Kidney glomerular epithelial cell (primary cell): ENCODE measurements around the gene KLHL40.
"Not testable (repeated sequence)": the region's sequence is repeated elsewhere in the genome, so short reads cannot be mapped to it uniquely, and the experiment has no call there.

Source experiments
- DNase-seq: peaks from one replicate; lab custom pipeline; 2025; lab: John Stamatoyannopoulos, UW

Gene KLHL40

DNA sequence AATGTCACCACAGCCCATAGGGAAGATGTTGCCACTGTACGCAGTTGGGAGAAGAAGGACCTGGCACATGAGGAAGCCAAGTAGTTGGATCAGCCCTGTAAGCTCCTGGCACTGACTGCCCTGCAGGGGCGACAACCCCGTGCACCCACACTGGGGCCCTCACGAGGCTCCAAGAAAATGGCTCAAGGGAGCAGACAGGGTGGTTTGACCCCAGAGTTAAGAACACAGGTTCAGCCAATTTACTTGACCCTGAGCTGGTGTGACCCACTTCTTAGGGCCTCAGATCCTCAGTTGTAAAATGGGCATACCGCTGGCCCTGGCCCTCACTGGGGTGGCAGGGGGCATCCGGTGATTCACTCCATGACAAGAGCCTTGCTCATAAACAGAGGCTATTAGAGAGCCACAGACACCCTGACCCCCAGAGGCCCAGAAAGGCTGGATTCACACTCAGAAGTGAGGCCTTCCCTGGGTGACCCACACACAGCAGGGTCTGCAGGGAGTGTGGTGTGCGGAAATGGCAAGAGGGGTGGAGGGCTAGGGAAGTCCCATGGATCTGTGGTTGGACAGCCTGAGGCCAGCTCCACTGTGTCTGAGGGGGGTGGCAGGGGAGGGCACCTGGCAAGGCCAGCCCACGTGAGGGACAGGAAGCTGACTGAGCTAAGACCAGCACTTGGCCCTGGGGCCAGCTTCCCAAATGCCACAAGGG lies 19.0 kb downstream of the KLHL40 start:
- DNase-seq: no peak

DNA sequence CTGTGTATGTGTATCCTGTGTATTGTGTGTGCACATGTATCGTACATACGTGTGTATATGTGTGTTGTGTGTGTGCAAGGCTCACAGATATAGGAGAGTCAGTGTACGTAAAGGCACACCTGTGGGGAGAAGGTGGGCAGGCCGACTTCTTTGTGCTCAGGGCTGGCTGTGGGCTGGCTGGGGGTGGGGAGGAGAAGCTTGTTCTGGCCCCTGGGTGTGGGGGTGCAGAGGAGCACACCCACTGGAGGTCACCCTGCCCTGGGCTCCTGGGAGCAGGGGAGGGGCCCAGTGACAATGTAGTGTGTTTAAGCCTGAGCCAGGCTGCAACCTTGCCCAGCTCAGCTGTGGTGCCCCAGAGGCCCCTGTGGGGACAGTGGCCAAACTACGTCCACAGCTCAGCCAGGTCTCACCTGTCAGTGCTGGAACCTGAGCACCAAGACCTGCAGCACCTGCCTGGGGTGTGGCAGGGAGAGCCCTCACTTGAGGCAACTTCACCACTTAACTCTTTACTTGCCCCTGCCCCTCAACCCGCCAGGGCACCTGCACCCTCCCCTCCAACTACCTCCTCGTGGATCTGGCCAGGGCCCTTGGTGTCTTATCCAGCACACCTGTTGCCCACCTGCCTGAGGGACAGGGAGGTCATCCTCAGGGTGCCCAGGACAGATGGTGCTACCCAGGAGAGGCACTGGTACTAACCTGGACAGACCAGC lies 19.9 kb downstream of the KLHL40 start:
- DNase-seq: no peak

DNA sequence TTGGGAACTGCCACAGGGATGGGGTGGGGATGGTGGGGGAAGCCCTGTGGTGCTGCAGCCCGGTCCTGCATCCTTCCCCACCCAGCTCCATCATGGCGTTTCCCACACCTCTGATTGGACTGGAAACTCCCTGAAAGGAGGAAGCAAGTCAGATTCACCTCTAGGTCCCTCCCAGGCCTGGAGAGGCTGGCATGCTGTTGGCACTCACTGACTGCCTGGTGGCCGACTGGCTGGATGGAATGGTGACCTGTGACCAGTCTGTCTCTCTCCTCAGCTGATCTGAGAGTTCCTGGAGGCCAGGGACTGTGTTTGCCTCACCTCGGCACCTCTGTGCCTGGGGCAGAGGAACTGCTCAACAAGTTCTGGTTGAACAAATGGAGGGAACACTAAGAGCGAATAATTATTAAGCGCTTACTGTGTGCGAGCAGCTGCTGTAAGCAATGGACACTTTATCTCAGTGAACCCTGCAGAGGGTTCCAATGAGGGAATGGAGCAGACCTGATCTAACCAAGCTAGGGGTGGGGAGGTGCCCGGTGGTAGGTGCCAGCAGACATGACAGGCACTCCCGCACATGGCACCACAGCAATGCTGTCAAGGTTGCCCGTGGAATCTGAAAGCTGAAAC lies 20.7 kb downstream of the KLHL40 start:
- DNase-seq: no peak

DNA sequence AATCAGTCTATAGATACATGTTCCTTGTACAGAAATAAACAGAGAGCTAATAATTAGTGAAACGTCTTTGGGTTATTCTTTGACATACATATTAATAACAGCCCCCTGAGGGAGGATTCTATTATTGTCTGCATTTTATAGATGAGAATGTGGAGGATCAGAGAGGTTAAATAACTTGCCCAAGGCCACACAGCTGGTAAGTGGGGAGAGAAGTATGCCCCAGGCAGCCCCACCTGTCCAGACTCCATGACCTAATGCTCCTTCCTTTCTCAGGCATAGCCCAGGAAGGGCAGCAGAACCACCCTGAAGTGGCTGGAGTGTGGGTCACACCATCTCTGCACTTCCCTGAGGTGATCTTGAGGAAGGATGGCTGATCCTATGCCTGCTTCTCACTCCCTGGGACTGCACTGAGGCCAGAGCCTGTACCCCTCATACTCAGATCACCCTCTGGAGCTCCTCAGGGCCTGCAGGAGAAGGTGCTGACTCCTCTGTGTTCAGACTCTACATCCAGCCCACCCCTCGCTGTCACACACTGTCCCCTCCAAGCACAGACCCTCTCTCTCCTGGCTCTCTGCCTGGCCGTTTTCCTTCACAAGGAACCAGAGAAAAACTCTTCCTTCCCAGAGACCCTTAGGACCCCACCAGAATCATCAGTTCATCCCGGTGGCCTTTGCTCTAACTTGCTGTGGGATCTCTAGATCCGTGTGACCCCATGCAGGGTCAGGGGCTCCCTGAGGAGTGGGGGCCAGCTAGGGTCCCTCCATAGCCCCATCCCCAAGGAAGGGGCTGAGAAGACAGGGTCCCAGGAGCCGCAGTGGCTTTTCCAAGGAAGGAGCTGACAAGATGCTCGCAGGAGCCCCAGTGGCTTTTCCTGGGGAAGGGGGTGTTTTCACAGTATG lies 21.6 kb downstream of the KLHL40 start:
- DNase-seq: no peak

DNA sequence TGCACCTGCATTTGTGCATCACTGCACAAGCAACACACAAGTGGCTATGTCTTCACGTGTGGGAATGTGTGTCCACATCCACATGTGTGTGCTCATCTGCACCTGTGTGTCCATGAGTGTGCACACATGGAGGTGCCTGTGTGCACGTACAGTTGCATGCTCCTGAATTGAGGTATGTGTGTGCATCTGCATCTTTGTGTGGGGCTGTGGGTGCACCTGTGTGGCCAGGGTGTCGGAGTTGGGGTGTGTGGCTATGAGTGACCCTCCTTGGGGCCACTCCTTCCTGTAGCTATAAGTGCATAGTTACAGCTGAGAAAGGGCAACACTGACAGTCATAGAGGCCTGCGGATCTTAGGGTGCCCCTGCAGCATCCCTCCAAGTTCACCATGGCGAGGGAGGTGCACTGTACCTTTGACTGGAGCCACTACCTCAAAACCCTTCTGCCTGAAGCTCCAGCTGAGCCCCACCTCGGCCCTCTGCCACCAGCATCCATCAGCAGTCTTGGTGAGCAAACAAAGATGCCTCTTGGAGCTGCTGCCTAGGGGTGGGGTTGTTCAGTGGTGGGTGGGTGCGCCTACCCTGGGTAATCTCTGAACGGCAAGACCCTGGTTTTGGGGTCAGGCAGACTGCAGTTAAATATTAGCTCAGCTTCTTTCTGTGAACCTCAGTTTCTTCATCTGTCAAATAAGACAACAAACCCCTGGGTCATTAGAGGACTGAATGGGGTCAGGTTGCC lies 22.5 kb downstream of the KLHL40 start:
- DNase-seq: no peak

DNA sequence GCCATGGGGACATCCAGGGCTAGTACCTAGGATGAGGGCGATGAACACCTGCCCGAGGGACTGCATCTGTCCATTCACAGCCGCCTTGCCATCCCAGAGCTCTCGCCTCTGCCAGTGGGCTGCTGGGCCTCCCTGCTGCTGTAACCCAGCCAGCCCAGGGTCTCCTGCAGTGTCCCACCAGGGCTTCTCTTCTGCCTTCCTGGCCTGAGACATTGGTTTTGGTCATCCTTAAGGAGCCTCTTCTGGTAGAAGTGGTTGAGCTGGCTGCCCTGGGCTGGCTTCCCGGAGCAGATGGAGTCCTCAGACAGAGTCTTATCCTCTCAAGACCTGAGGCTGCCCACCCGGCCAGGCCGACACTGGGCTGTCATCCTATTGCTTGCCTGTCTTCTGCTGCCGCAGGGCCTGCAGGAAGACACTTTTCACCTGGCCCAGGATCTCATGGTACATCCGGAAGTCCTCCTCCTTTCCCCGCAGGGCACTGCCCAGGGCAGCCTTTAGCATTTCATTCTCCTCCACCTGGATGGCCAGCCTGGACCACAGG lies 23.3 kb downstream of the KLHL40 start:
- DNase-seq: no peak

DNA sequence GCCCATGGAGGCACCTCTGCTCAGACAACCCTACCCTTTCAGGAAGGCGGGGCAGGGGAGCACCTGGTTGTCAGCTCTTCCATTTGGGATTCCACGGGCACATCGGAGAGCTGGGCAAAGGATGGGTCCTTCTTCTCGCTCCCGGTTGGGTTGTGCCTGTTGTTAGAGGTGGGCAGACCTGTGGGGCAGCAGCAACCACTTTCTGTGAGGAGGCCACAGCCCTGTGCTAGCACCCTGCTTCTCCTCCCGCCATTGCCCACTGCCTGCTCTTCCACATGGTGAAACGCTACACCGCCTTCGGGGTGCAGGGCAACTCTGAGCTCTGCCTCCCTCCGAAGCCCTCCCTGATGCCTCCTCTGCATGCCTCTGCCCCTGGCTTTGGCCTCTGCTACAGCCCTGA lies 24.3 kb downstream of the KLHL40 start:
- no peak for DNase-seq

DNA sequence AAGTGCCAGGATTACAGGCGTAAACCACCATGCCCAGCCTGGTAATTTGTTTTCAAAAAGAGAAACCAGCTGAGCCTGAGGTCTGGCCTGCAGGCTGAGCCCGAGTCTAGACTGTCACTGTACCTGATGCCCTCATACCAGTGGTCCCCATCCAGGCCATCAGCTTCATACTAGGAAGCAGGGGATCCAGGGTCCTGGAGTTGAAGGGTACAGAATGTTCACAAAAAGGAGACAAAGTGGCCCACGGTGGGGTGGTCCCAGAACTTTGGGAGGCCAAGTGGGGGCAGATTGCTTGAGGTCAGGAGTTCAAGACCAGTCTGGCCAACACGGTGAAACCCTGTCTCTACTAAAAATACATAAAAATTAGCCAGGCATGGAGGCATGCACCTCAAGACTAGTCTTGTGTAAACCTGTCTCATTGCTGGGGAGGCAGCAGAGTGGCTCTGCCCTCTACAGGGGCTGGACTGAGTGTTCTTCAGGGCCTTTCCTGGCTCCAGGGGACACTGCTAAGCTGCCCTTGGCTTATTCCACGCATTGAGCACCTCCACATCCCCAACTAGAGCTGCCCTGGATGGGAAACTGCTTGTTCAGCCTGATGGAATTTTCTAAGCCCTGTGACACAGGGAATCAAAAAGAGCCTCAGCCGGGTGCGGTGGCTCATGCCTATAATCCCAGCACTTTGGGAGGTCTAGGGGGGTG lies 25.1 kb downstream of the KLHL40 start:
- no peak for DNase-seq

DNA sequence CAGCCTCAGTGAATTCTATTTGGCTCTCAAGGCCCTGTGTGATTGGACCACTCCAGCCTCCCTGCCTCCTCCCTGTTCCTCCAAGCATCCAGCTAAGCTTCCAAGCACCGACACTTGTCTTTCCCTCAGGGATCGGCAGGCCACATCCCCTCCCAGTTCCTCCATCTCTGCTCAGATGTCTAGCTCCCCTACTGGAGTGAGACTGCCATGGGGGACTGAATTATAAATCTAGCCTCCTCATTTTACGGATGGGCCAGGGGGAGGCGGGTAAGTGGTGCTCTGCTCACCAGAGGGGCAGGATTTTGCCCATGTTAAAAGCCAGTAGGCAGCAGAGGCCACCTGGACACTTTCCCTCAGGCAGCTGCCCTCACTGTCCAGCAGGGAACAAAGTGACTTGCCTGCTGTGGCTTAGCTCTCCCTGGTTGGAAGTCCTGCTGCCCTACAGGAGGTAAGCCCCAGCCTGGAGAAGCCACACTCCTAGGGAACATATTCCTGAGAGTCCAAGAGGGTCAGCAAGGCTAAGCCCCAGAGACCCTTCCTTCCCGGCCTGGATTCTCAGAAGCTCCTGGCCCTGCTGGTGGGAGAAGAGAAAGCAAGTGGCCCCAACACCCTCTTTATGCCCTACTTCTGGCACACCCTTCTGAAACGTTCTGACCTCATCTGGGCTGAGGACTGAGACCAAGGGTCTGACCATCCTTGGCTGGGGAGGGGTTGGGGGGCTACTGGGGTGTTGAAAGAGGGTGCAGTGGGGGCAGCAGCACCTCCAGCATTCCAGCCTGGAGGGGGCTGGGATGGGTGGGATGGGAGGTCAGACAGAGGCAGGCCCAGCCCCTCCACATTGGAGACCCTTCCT lies 26.4 kb downstream of the KLHL40 start:
- DNase-seq: no peak

DNA sequence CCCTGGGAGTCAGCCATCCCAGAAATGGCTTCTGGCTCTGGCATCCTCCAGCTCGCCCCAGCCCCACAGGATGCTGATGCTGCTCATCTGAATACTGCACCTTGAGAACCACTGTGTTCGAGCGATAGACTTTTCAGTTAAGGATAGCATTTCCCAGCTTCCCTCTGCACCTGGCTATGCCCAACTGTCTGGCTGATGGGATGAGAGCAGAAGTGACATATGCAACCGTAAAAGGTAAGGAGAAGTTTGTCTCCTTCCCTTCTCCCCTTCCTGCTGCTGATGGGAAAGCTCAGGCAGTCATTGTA lies 27.0 kb downstream of the KLHL40 start:
- DNase-seq: no peak

DNA sequence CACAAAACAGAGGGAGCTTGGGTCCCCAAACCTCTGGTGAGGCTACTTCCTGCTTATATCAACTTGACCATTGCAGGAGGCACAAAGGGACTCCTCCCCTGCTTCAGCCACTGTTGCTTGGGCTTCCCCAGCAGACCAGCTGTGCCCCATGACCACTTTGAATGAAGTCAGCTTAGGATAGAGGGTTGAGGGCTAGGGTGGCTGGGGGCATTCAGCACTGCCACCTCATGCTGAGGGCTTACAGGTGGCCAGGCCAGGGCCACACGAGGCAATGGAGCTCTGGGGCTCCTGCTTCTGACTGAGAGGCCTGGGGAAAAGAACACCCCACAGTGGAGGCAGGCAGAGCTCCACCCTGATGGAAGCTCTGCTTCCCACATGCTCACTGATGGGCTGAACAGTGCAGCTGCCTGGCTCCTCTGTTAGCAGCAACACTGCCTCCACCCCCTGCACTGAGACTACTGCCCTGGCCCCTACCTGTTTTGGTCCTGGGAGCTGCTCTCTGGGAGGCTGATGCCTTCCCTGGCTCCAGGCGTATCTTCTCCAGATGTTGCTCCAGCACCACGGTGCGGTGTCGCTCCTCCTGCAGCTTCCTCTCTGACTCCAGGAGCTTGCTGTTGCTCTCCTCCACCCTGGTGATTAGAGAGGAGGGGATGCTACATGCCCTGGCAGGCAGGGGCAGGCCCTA lies 27.5 kb downstream of the KLHL40 start:
- DNase-seq: no peak

DNA sequence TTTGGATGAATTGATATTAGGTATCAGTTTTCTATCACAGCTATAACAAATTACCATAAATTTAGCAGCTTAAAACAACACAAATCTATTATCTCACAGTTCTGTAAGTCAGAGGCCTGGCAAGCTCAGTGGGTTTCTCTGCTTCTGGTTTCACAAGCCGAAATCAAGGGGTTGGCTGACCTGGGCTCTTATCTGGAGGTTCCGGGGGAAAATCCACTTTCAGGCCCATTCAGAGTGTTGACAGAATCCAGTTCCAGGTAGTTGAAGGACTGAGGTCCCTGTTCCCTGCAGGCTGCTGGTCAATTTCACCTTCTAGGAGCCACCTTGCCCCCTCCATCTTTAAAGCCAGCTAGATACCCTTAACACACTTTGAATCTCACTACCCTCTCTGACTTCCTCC lies 28.4 kb downstream of the KLHL40 start:
- no peak for DNase-seq

DNA sequence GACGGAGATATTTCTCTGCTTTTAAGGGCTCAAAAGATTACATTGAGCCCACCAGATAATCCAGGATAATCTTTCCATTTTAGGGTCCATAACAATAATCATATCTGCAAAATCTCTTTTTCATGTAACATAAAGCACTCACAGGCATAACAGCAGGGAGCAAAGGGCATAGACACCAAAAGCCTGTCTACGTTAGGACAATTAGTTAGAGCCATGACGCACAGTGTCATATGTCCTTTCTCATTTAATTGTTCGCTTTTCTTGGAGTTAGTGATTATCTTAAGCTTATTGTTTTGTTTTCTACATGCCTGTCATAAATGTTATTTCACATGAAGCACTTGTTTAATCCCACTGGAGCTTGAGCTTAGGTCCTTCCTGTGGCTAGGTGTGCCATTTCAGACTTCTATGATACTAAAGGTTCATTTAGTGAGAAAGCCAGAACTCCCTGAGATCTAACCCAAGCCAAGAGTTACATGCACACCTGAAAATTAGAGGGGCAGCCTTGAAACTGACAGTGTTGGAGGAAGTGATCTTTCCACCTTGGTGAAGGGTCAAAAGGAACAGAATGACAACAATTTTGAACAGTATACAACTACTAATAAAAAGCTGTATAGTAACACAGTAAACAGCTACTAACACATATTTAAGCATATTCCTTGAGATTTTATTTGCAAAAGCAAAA lies 29.0 kb downstream of the KLHL40 start:
- DNase-seq: no peak

DNA sequence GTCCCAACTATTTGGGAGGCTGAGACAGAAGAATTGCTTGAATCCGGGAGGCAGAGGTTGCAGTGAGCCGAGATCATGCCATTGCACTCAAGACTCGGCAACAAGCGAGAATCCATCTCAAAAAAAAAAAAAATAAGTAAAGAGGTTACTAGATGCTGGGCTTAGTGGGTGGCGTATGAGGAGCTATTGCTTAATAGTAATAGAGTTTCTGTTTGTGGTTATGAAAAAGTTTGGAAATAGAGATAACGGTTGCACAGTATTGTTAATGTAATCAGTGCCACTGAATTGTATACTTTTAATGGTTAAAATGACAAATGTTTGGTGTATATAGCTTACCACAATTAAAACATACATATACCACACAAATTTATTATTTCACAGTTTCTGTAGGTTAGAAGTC lies 32.0 kb downstream of the KLHL40 start:
- no peak for DNase-seq

DNA sequence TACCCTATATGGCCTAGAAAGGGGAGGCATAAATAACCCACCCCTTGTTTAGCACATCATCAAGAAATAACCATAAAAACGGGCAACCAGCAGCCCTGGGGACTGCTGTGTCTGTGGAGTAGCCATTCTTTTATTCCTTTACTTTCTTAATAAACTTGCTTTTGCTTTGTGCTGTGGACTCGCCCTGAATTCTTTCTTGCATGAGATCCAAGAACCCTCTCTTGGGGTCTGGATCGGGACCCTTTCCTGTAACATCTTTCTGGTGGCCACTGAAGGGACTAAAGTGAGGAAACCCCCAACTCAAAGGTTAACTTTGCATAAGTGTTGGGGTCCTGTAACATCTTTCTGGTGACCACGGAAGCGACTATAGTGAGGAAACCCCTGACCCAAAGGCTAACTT lies 33.0 kb downstream of the KLHL40 start:
- DNase-seq: no peak

DNA sequence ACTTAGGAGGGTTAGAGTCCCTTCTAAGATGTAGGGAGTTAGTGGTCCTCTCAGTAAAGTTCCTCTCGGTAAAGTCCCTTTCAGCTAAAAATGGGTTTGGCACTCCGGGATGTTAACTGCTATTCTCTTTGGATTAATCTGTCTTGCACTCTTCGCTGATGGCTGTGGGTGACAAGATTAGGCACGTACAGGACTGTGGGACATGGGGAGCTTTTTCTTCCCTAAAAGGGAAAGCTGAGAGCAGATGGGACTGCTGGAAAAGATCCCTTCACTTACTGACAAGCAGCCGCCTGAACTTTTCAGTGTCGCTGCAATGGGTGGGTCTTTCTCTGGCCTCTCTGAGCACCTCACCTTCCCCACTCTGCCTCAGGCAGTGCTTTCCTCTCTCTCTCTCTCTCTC lies 33.7 kb downstream of the KLHL40 start:
- no peak for DNase-seq

DNA sequence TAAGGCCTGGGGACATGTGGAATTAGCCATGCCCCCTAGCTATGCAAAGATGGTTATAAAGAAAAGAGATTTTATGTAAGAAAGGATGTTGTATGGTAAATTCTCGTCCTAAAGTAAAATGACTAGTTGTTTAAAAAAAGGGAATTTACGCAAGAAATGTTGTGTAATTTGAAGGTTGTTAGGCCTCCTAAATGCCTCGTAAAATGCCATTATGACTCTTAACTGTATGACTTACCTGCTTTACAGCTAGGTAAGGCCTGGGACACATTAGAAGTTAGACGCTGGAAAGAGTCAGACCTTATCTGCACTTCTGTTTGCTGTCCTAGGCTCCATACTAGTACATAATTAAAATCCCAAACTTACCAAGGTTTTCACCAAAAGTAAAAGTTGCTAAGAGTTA lies 34.8 kb downstream of the KLHL40 start:
- DNase-seq: no peak

DNA sequence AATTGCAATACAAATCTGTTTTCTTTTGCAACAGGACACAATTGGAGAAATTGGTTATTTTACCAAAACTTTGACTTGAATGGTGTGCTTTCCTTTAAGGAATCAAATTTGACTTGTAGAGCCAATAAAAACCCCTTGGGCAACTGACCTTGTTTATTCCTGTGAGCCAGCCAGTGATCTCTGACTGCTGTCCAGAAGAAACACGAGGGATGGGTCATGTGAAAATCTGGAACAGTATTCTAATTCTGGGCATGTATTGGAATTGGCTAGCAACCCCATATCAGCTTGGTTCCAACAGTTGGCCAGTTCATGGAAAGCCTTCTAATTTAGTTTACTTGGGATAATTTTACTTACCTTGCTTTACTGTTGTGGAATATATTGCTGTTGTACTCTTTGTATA lies 36.4 kb downstream of the KLHL40 start:
- no peak for DNase-seq

DNA sequence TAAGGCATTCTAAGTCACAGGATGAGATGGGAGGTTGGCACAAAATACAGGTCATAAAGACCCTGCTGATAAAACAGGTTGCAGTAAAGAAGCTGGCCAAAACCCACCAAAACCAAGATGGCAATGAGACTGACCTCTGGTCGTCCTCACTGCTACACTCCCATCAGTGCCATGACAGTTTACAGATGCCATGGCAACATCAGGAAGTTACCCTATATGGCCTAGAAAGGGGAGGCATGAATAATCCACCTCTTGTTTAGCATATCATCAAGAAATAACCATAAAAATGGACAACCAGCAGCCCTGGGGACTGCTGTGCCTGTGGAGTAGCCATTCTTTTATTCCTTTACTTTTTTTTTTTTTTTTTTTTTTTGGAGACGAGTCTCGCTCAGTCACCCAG lies 37.1 kb downstream of the KLHL40 start:
- not testable (repeated sequence) for DNase-seq
